CD4-positive, alpha-beta T cell treated with Interleukin-1 beta for 1 hour (primary cell): Measurements from ENCODE around the gene AAK1.

Experiments used
- DNase-seq, 2 donors: peaks; one replicate each; pipeline ENCODE4 v3.0.0-alpha.2; 2020 to 2022

AAK1 gene

DNA sequence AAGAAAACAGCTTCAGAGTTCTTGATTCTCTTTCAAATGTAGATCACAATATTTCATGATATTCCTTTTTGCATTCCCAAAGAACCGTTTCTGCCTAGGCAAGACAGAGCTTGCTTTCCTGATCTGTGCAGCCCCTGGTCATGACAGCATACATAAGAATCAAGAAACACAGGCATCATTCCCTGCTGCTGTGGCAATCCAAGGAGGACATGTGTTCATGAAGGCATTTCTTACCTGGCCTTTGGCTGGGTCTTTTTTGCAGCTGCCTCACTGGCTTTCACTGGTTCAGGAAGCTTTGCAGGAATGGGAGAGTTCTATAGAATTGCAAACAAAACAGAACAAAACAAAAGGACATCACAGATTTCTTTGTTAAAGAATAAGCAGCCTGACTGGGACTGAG, 118.7 kb downstream of the AAK1 start:
- no peak for DNase-seq

DNA sequence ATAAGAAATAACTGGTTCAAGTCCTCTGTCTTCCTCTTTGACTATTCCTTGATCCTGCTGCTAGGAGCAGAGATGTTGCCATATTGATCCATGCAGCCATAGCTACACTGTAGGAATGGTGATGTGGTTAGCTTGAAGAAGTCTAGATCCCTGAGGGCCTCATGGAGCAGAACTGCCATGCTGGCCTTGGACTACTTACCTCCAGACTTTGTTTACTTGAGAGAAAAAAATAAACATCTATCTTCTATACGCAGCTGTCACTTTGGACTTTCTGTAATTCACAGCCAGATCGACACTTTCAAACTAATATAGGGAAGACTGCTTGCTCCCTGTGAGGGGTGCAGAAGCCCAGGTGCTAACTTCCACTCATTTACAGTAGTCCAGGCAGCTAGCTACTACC, 121.8 kb downstream of the AAK1 start:
- no peak for DNase-seq

DNA sequence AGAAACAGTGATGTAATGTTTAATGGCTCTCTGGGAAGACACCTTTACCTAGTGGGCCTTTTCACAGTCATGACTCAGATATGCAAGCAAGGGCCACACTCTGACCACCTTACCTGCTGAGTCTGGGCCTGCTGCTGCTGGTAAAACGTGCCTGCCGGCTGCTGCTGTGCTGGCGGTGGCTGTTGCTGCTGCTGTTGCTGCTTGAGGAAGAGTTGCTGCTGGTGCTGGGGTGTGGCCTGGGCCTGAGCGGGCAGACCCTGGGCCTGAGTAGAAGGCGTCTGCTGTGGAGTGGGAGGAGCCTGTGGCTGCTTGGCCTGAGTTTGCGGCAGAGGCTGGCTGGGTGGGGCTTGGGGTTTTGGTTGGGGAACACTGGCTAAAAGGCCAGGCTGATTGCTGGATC, 124.7 kb downstream of the AAK1 start:
- no peak for DNase-seq

DNA sequence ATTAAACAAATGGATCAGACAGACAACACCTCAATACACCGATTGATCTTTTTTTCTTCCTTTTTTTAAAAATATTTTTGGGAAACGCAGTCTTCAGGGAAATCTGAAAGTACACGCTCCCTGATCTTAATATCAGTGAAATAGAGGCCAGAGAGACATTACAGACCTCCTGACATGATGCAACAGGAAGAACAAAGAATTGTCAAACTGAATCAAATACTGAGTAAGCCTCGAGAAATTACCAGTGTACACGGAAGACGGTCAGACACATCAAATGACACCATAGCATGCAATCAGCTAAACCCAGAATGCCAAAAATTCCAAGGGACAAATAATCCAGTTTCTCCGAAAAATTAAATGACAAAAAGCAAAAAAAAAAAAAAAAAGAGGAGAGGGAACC, 126.1 kb downstream of the AAK1 start:
- no peak for DNase-seq

DNA sequence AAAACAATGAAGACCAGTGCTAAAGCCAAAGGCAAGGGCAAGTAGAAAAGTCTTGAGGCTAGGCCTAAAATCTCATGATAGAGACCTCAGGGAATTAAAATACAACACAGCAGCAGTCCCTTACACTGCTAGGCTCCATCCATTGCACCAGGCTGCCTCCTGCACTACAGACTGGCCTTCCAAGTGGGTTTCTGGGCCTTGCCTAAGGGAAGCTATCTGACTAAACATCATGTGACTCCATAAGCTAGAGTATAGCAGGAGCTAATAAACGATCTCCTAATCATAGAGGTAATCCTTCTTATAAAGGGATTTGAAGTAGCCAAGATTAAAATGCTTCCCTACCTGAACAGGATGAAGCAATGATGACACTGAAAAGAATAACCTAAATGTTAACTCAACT, 128.7 kb downstream of the AAK1 start:
- no peak for DNase-seq

DNA sequence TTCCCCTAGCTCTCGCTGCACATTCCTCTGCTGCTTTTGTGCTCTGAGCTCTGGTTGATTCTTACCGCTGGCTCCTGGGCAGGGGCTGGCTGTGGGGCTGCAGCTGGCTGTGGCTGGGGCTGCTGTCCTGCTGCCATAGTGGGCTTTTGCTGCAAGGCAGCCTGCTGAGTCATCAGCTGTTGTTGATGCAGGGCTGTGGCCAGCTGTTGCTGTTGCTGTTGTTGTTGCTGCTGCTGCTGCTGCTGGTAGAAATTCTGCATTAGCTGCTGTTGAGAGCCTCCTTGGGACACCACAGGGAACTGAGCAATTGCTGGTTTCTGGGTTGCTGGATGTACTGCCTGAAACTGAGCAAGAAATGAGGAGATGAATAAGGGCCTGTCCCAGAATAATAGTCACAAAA, 129.1 kb downstream of the AAK1 start:
- no peak for DNase-seq

DNA sequence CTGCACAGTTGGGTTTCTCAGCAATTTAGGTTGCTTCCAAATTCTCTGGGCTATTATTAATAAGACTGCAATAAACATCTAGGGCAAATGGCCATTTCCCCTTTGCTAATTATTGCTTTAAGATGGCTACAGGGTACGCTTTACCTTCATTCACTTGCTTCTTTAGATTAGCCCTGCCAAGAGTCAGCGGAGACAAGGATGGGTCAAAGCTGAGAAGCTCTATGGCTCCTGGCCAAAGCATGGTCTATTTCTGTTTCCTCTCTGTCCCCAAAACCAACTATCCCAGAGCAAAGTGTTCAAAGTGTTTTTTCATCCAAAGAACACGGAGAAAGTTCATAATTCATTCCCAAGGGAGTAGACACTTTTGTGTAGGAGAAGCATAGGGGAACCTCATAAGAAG, 131.1 kb downstream of the AAK1 start:
- DNase-seq = no peak

DNA sequence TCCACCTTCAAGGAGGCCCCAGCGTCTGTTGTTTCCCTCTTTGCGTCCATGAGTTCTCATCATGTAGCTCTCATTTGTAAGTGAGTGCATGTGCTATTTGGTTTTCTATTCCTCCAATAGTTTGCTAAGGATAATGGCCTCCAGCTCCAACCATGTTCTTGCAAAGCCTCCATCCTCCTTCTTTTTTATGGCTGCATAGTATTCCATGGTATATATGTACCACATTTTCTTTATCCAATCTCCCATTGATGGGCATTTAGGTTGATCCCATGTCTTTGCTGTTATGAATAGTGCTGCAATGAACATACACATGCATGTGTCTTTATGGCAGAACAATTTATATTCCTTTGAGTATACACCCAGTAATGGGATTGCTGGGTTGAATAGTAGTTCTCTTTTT, 133.3 kb downstream of the AAK1 start:
- no peak for DNase-seq

DNA sequence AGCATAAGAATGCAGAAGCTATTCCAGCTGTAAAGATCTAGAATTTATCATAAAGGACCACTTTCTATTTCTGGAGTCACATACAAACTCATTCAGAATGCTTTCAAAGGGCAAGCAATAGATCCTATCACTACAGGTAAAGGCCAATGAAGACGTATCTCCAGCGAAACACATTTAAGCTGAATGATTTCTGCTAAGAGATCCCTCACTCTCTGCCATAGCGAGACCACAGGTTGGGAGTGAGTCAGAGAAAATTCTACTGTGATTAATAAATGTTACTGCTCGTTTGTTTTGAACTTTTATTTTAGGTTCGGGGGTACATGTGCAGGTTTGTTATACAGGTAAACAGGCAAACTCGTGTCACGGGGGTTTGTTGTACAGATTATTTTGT, 133.8 kb downstream of the AAK1 start:
- no peak for DNase-seq

DNA sequence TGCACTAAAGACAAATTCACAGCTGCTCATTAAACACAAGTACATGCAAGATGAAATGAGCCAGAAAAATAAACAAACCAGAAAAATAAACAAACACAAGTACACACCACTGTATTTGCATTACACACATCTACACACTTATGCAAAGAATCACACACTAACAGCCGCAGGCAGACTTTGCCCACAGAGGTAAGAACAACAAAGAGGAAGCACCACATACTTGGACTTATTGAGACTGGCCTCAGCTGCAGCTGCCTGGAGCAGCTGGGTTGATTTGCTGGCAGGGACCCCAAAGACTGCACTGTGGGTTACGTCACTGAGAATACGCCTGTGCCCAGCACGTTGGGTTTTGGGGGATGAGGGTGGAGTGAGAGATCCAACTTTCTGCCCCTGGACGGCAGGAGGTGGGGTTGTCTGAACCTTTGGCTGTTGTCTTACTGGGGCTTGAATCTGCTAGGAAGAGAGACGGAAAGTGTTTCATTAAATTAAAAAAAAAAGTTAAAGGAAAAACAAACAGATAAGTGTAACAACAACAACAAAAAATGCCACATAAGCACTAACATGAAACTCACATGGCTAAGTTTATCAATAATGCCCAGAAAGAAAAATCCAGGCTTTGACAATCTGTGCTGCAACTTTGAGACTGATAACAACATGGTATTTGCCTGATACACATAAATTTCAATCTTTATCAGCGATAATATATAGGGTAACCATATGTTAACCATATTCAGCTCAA, 134.4 kb downstream of the AAK1 start:
- DNase-seq = no peak

DNA sequence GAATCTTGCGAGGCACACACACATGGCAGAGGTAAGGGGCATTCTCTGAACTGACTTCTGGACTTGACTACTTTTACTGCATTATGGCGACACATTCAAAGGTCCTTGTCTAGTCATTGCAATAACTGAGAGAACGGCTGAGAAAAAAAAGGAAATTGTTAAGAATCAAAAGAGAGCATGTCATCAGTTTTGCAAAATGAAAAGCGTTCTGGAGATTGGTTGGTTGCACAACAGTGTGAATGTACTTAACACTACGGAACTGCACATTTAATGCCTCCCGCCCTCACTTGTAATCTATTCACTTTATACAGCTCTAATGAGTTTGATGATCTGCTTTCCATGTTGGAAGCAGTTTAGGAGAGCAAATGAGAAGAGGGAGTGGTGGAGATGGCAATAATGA, 137.8 kb downstream of the AAK1 start:
- DNase-seq = no peak

DNA sequence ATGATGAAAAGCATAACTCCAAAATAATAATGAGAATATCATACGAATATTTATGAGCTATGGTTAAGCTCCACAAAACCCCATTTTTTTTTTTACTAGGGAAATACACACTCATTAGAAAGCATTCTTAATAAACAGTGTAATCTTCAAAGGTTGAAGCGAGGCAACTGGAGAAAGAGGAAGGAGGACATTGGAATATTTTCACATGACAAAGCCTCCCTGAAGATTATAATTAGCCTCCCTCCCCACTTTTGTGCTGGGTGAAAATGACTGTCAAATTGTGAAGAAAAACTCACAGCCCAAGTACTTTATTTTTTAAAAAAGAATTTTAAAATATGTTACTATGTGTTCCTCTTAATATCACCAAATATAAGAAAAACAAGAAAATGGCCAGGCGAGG, 142.2 kb downstream of the AAK1 start:
- no peak for DNase-seq

DNA sequence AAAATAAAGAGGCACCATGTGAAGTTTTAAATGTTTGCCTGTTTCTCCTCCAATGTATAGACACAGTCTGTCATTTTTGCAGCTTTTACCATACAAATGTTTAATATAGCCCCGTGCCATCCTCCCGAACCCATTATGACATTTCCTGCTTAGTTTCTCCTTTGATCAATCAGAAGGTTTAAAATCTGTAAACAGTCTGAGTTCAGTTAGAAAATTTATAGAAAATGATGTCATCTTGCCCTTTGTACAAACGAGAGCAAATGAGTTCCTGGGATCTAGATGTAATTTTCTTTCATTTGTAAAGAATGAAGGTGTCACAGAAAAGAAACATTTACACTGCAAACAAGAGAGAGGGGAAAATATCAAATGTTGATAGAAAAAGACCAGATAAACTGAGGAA, 143.6 kb downstream of the AAK1 start:
- no peak for DNase-seq

DNA sequence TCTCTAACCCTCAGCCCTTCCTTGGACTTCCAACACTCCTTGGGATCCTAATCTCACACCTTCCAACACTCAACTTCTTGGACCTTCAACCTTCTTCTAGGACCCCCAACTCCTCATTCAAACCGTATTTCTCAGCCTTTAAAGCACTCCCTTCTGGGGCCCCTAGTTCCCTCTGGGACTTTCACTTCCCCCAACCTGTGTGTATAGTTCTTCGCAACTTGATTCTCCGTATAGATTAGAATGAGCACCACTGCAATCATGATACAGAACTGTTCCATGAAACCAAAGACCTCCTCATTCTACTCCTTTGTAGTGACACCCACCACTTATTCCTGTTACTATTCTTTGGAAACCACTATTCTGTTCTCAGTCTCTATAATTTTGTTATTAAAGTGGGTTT, 144.3 kb downstream of the AAK1 start:
- DNase-seq = peak in 1 of 2 donors; percentile 15

DNA sequence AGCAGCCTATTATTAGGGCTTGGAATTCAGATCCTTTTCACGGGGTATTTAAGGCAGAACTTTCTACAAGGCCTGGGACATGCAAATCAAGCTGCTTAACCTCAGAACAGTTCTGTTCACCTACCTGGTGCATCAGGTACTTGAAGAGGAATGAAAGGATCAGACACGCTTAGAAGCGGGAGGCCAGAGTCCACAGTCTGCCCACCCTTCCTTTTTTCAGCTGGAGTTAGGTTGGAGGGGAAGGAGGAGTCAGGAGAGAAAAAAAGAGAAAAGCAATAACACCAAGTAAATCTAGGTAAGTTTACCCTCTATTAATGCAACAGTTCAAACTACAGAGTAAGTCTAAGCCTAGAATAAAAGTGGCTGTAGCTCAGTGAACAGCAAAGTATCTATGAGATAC, 147.7 kb downstream of the AAK1 start:
- no peak for DNase-seq

DNA sequence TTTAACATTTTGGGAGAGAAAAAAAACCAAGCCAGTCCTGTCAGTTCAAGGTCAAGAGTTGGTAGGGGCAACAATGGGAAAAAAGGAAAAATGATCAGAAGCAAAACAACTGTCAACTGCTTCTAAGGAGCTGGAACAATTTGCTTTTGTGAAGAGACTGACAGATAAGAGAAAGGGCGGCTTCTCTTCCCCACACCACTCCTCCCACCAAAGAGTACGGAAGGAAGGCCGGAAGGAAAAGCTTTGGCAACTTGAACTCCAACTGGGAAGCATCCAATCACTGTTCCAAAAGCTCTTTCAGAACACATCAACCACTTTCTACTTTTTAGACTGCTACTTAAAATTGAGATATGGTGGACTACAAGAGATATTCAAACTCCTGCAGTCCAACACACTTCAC, 148.5 kb downstream of the AAK1 start:
- DNase-seq = no peak

DNA sequence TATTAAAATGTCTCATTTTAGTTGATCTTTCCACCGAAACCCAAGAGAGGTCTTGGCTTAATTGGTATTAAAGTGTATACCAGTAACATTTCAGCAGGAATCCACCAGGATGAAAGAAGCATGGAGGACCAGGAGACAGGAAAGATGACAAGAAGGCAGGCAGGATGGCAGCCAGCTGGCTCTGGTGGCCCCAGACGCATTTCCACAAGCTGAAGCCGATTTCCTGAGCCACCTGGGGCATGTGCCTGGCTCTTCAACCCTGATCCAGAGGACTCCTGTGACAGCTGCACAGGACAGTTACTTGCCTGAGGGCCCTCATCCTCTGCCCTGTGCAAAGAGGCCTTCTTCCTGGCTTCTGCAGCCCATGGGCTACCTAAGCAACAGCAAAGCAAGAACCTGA, 149.4 kb downstream of the AAK1 start:
- no peak for DNase-seq

DNA sequence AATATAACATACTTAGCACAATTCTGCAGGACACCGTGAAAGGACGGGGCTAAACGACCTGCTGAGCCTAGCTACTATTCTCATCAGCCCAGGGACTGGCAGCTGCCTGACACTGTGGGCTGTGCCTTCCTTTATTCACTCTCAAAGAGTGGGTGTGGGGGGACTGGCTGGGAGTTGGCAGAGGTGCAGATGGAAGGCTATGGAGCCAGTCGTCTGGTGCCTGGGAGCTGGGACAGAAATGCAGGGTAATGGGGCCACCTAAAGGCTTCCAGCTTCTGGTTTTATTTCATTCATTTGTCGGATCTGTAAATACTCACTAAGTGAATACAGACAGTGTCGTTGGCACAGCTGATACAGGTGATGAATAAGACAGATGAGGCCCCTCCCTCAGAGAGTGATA, 150.3 kb downstream of the AAK1 start:
- no peak for DNase-seq

DNA sequence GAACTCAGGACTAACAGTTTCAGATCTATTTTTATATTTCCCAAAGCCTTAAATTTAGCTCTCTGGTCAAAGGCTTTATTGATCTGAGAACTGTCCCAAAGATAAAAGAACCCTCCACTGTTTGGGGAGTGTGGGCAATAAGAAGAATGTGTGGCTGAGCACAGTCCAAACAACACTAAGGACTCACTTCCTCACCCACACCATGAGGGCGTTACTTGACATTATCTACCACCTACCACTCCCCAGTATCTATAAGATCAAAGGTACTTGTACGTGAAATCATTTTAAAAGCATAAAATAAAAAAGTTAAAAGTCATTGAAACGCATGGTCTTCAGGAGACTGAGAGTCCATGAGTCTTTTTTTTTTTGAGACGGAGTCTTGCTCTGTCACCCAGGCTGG, 151.7 kb downstream of the AAK1 start:
- no peak for DNase-seq

DNA sequence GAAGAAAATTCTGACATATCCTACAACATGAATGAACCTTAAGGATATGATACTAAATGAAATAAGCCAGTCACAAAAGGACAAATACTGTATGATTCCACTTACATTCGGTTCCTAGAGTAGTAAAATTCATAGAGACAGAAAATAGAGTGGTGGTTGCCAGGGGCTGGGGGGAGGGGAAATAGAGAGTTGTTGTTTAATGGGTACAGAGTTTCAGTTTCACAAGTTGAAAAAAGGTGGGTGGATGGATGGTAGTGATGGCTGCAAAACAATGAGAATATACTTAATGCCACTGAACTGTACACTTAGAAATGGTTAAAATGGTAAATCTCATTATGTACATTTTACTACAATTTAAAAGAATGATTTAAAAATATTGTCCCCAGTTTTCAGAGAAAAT, 153.1 kb downstream of the AAK1 start:
- peak in 1 of 2 donors; percentile 19 for DNase-seq

DNA sequence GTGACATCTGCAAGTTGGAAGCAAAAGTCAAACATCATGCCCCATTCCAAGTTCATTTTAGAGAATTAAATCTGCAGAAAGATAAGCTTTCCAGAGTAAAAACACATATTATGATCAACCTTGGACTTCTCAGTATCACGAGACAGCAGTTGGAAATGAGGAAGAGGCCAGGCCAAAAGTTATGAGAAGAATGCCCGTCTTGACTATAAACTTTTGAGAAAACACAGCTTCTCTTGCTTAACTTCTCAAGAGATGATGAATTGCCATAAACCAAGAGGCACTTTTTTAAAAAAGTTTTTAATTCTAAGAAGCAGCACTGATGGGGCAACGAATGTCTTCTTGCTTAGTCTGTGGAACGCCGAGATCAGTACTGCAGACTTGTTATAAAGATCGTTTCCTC, 153.7 kb downstream of the AAK1 start:
- DNase-seq = no peak

DNA sequence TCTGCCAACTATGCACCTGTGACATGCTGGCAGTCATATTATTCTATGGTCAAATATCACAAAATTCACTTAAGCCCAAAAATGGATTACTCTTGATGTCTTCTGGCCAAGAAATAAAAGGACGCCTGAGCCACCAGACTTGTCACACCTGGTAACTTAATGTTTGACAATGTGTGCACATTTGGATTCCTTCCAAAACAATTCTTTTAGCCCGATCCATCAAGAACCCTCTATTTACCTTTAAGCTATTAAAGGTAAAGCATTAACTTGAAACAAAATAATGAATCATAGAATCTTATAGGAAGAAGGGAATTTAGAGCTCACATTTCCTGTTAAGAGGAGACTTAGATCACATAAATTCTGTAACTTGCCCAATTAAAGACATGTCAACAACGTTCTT, 159.8 kb downstream of the AAK1 start:
- no peak for DNase-seq

DNA sequence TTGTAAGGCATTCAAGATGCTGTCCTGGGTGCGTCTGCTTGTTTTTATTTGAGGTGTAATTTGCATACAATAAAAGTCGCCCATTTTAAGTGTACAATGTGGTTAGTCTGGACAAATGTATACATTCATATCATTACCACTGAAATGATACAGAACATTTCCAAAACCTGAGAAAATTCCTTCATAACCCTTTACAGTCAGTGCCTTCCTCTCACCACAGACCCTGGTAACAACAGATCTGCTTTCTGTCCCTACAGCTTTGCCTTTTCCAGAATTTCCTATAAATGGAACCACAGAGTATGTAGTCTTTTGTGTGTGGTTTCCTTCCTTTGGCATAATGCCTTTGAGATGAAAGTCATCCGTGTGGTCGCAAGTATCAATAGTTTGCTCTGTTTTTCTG, 160.5 kb downstream of the AAK1 start:
- no peak for DNase-seq

DNA sequence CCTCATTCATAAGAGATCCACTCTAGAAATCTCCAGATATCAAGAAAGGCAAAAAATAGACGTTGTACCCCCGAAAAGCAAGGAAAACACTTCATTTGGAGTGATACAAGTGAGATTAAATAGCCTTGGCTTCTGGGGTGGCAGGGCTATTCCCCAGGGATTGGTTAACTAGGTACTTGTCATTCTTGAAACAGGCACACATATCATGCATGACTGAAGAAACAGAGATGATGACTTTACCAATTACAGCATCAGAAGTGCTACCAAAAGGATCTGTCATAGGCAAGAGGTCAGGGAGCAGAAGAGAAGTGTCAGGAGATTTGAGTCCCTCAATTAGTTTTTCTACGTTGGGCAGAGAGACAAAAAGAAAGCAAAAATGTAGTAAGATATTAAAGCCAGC, 161.1 kb downstream of the AAK1 start:
- no peak for DNase-seq

DNA sequence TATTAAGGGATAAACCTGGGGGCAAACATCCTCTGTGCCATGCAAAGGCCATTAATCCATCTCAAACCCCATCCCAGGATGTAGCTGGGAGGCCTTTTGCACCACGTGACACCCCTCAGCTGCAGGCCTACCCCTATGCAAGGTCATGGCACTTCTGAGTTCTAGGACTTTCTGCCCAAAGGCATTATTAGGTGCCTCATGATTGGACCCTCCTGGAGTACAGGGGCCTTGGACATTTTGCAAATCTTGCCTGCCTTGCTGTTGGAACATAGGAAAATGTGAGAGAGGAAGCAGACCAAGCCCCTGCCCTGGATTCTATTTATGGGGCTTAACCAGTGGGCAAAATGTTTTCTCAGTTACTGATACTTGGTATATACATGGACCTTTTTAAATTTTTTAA, 162.1 kb downstream of the AAK1 start:
- no peak for DNase-seq

DNA sequence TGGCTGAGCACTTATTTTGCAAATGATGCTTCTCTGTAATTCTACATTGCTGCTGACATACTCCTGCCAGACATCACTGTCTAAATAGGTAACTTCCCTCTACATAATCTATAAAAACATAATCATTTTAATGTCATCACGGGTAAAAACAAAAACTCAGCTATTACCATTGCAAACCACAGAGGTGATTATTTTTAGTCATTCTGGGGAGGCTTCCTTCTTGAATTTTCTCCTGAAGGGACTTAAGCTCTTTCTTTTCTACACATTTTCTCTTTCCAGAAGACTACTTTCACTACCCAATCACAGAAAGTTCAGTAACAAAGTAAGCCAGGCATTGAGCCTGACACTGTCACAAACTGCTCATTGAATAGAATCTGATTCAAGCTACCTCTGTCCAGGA, 165.9 kb downstream of the AAK1 start:
- DNase-seq = no peak
